ENCODE results near the gene OR1D5. TPM values are rescaled to one million over a fixed set of nuclear protein-coding genes. Genes with fewer than 3 reads are reported as not detected.

OR1D5 gene
- polyA plus RNA-seq, 1 of the 3 experiments (the other 2 are of a cell fraction), result not detected

GRCh38 chr17:3046753-3047152 is 16.7 kb downstream of the OR1D5 start (continued):
- no peak for TF ChIP-seq IRF3 (IDR thresholded peaks at IDR 0.05; ENCODE audit: low read depth, low read length)

- H3K9me2 ChIP-seq, result no peaks in the 10 kb centered on the region
- no peaks in the 10 kb centered on the region for H3K27me3 ChIP-seq (ENCODE audit: insufficient read depth)
- H2AFZ ChIP-seq (ENCODE audit: low read depth), result no peak overlapping the region
- no peaks in the 10 kb centered on the region for H3K4me1 ChIP-seq (ENCODE audit: control insufficient read depth in 1 of 2, insufficient read depth in 2 of 2, low read depth in 1 of 2, low read length in 1 of 2)
- no peaks in the 10 kb centered on the region for H4K20me1 ChIP-seq (ENCODE audit: insufficient read depth)
- no peaks in the 10 kb centered on the region for H3K9me3 ChIP-seq
- no peak overlapping the region for H3K4me3 ChIP-seq (ENCODE audit: low read depth in 2 of 2, low read length in 1 of 2)
- POLR2A ChIA-PET, result no interaction called here
- CTCF ChIA-PET, result interaction anchor here (1.3 kb wide), 1 partner anchor 195 kb away, joined by 4 read pairs; no protein-coding TSS in a partner anchor
- H3K9ac ChIP-seq, result no peak overlapping the region
- H3K79me2 ChIP-seq (ENCODE audit: insufficient read depth), result no peaks in the 10 kb centered on the region
- H3K4me2 ChIP-seq, result no peak overlapping the region
- DNase-seq, result no peak
- WGBS (ENCODE audit: low lambda C conversion rate), result 46% methylated on average over 11 of the region's 11 CpGs
- TF ChIP-seq NFIC (IDR thresholded peaks at IDR 0.05; ENCODE audit: borderline replicate concordance), result no peak
- peak; percentile 38 for TF ChIP-seq CTCF (IDR thresholded peaks at IDR 0.05)
- H3K36me3 ChIP-seq (replicated peaks in 1 of 2; ENCODE audit: control insufficient read depth in 1 of 2, insufficient read depth in 2 of 2, low read length in 1 of 2), result no peaks in the 10 kb centered on the region
- peaks cover 3% of the 10 kb centered on the region for H3F3A ChIP-seq (replicated peaks; ENCODE audit: insufficient read depth)
- H3K27ac ChIP-seq (ENCODE audit: low read depth in 2 of 2, low read length in 1 of 2), result no peak overlapping the region
Observed at GRCh38 chr17:3043737-3044365, 19.6 kb downstream of the OR1D5 start.

- Histone ChIP-seq H3K4me3 (ENCODE audit: low read depth in 2 of 2, low read length in 1 of 2) (no peak overlapping the region), H3F3A (replicated peaks; ENCODE audit: insufficient read depth) (no peaks in the 10 kb centered on the region), H3K79me2 (ENCODE audit: insufficient read depth) (no peaks in the 10 kb centered on the region), H3K9me2 (no peaks in the 10 kb centered on the region), H4K20me1 (ENCODE audit: insufficient read depth) (no peaks in the 10 kb centered on the region), H3K4me1 (ENCODE audit: control insufficient read depth in 1 of 2, insufficient read depth in 2 of 2, low read depth in 1 of 2, low read length in 1 of 2) (no peaks in the 10 kb centered on the region), H3K9me3 (no peaks in the 10 kb centered on the region), H3K4me2 (no peak overlapping the region), H3K27ac (ENCODE audit: low read depth in 2 of 2, low read length in 1 of 2) (no peak overlapping the region), H3K36me3 (replicated peaks in 1 of 2; ENCODE audit: control insufficient read depth in 1 of 2, insufficient read depth in 2 of 2, low read length in 1 of 2) (no peaks in the 10 kb centered on the region), H2AFZ (ENCODE audit: low read depth) (no peak overlapping the region), H3K9ac (no peak overlapping the region), H3K27me3 (ENCODE audit: insufficient read depth) (no peaks in the 10 kb centered on the region)
- WGBS (ENCODE audit: low lambda C conversion rate), result 26% methylated on average over 5 of the region's 5 CpGs
- ChIA-PET POLR2A (interaction anchor here (2.0 kb wide), 1 partner anchor 8 kb away, joined by 5 read pairs; no protein-coding TSS in a partner anchor), CTCF (interaction anchor here (0.9 to 2.1 kb wide), 5 partner anchors 8 to 215 kb away, joined by 3 to 18 read pairs (median 4); no protein-coding TSS in a partner anchor)
- DNase-seq, result no peak
- TF ChIP-seq REST (IDR thresholded peaks at IDR 0.05; ENCODE audit: low read depth, low read length), result no peak
Observed at GRCh38 chr17:3040882-3041281, 22.5 kb downstream of the OR1D5 start.

All from SK-N-SH (cell line).